Measurements from ENCODE around the gene ACP6. TPM values are rescaled to one million over a fixed set of nuclear protein-coding genes. Genes with fewer than 3 reads are reported as not detected.

ACP6 gene
- total and polyA plus RNA-seq, 2 of the 13 experiments (the other 11 are each of a cell fraction or from before 2014, with no cell fraction given), result 18.1 to 33.7 TPM

GRCh38 chr1:147599362-147600118 is 70.8 kb downstream of the ACP6 start (continued):
- TF ChIP-seq MEIS2 (CRISPR knock-in tag; IDR thresholded peaks at IDR 0.05) (peak; percentile 31; the same call in 1 of the 2 replicates), ZNF572 (CRISPR knock-in tag; IDR thresholded peaks at IDR 0.05) (0 out of 2 replicates have a peak, but pooled peaks have one; percentile 8), ZIK1 (CRISPR knock-in tag; IDR thresholded peaks at IDR 0.05; ENCODE audit: borderline replicate concordance, low read depth) (no peak), MXI1 (IDR thresholded peaks at IDR 0.05; ENCODE audit: borderline replicate concordance, low read depth, low read length) (peak; percentile 69; the same call in 1 of the 3 replicates), ZNF367 (CRISPR knock-in tag; IDR thresholded peaks at IDR 0.05; ENCODE audit: borderline replicate concordance) (no peak), POLR2G (IDR thresholded peaks at IDR 0.05; ENCODE audit: low read depth, low read length) (peak; percentile 89), HES4 (CRISPR knock-in tag; IDR thresholded peaks at IDR 0.05; ENCODE audit: borderline replicate concordance) (peak; percentile 38; the same call in 1 of the 2 replicates), POGK (CRISPR knock-in tag; conservative IDR thresholded peaks at IDR 0.05) (no peak), ZNF160 (CRISPR knock-in tag; IDR thresholded peaks at IDR 0.05) (no peak), ZSCAN31 (CRISPR knock-in tag; IDR thresholded peaks at IDR 0.05; ENCODE audit: low read depth) (no peak), MED1 (CRISPR knock-in tag; IDR thresholded peaks at IDR 0.05) (peak; percentile 7; the same call in 1 of the 2 replicates), ZNF709 (CRISPR knock-in tag; IDR thresholded peaks at IDR 0.05) (0 out of 2 replicates have a peak, but pooled peaks have one; percentile 60), FOXP4 (CRISPR knock-in tag; IDR thresholded peaks at IDR 0.05) (0 out of 2 replicates have a peak, but pooled peaks have one; percentile 38), HOXA5 (CRISPR knock-in tag; IDR thresholded peaks at IDR 0.05) (0 out of 2 replicates have a peak, but pooled peaks have one; percentile 32), PLRG1 (conservative IDR thresholded peaks at IDR 0.05) (no peak), KDM5A (IDR thresholded peaks at IDR 0.05; ENCODE audit: borderline replicate concordance, low read length) (no peak), MXD3 (CRISPR knock-in tag; IDR thresholded peaks at IDR 0.05) (peak; percentile 7; the same call in 1 of the 2 replicates), FUBP1 (CRISPR knock-in tag; IDR thresholded peaks at IDR 0.05; ENCODE audit: borderline replicate concordance) (no peak), FOXK1 (CRISPR knock-in tag; IDR thresholded peaks at IDR 0.05; ENCODE audit: borderline replicate concordance, low read depth) (no peak), SP4 (CRISPR knock-in tag; IDR thresholded peaks at IDR 0.05) (peak; percentile 89)
